T-helper 1 cell treated with Interleukin-12 subunit alpha and Interleukin-12 subunit beta and Interleukin-4 antibody, amounts not matched to agents 30 μg/mL and 1 μg/mL, for 36 hours (primary cell): Measurements from ENCODE around the gene YOD1.

Source experiments
- H3K27ac Mint-ChIP-seq: one replicate; pipeline ENCODE4 v1.8.0; 2021; ENCODE audit warnings: mild to moderate bottlenecking, mixed read lengths
- H3K27me3 Mint-ChIP-seq: one replicate; pipeline ENCODE4 v1.8.0; 2021; ENCODE audit warnings: low read depth, mixed read lengths
- H3K36me3 Mint-ChIP-seq: one replicate; pipeline ENCODE4 v1.8.0; 2021; ENCODE audit warnings: low read depth, mixed read lengths
- H3K4me1 Mint-ChIP-seq: one replicate; pipeline ENCODE4 v1.8.0; 2021; ENCODE audit warnings: low read depth, mixed read lengths
- H3K4me3 Mint-ChIP-seq: one replicate; pipeline ENCODE4 v1.8.0; 2021; ENCODE audit warnings: mild to moderate bottlenecking, moderate library complexity, mixed read lengths
- H3K9me3 Mint-ChIP-seq: one replicate; pipeline ENCODE4 v1.8.0; 2021; ENCODE audit warnings: mixed read lengths

Gene YOD1

GRCh38 chr1:207078578-207079132, 27.6 kb upstream of the YOD1 start:
- peaks cover 2% of the 10 kb centered on the region for H3K4me1 Mint-ChIP-seq
- H3K27ac Mint-ChIP-seq = no peak overlapping the region
- H3K4me3 Mint-ChIP-seq = no peak overlapping the region
- peaks cover 35% of the 10 kb centered on the region for H3K27me3 Mint-ChIP-seq
- no peaks in the 10 kb centered on the region for H3K9me3 Mint-ChIP-seq
- no peaks in the 10 kb centered on the region for H3K36me3 Mint-ChIP-seq

GRCh38 chr1:207077470-207078377, 26.7 kb upstream of the YOD1 start:
- Mint-ChIP-seq H3K27ac (no peak overlapping the region), H3K9me3 (no peaks in the 10 kb centered on the region), H3K4me3 (no peak overlapping the region), H3K27me3 (peaks cover 31% of the 10 kb centered on the region), H3K36me3 (peaks cover 2% of the 10 kb centered on the region), H3K4me1 (no peaks in the 10 kb centered on the region)

GRCh38 chr1:207077012-207077411, 26.0 kb upstream of the YOD1 start:
- H3K27ac Mint-ChIP-seq = no peak overlapping the region
- no peaks in the 10 kb centered on the region for H3K9me3 Mint-ChIP-seq
- H3K36me3 Mint-ChIP-seq = peaks cover 2% of the 10 kb centered on the region
- peaks cover under 1% of the 10 kb centered on the region for H3K4me1 Mint-ChIP-seq
- H3K4me3 Mint-ChIP-seq = no peak overlapping the region
- peaks cover 26% of the 10 kb centered on the region for H3K27me3 Mint-ChIP-seq

- H3K27ac Mint-ChIP-seq = no peak overlapping the region
- peaks cover 22% of the 10 kb centered on the region for H3K27me3 Mint-ChIP-seq
- no peaks in the 10 kb centered on the region for H3K9me3 Mint-ChIP-seq
- peaks cover 2% of the 10 kb centered on the region for H3K36me3 Mint-ChIP-seq
- peaks cover 7% of the 10 kb centered on the region for H3K4me1 Mint-ChIP-seq
- no peak overlapping the region for H3K4me3 Mint-ChIP-seq
These were observed 25.4 kb upstream of the YOD1 start for GRCh38 chr1:207076181-207076955.

- H3K4me1 Mint-ChIP-seq = peaks cover 23% of the 10 kb centered on the region
- peaks cover 4% of the 10 kb centered on the region for H3K36me3 Mint-ChIP-seq
- no peaks in the 10 kb centered on the region for H3K9me3 Mint-ChIP-seq
- H3K27me3 Mint-ChIP-seq = peaks cover 20% of the 10 kb centered on the region
- H3K4me3 Mint-ChIP-seq = no peak overlapping the region
- H3K27ac Mint-ChIP-seq = no peak overlapping the region
These were observed 23.2 kb upstream of the YOD1 start for GRCh38 chr1:207073906-207074820.

GRCh38 chr1:207072233-207072632, 21.2 kb upstream of the YOD1 start:
- Mint-ChIP-seq H3K27ac (no peak overlapping the region), H3K36me3 (peaks cover 11% of the 10 kb centered on the region), H3K9me3 (no peaks in the 10 kb centered on the region), H3K4me3 (no peak overlapping the region), H3K27me3 (peaks cover 13% of the 10 kb centered on the region), H3K4me1 (peaks cover 26% of the 10 kb centered on the region)

- Mint-ChIP-seq H3K4me3 (no peak overlapping the region), H3K4me1 (peaks cover 26% of the 10 kb centered on the region), H3K36me3 (peaks cover 11% of the 10 kb centered on the region)
These were observed 20.4 kb upstream of the YOD1 start for GRCh38 chr1:207071426-207071825.

GRCh38 chr1:207070811-207071210, 19.8 kb upstream of the YOD1 start:
- H3K9me3 Mint-ChIP-seq = no peaks in the 10 kb centered on the region
- H3K4me1 Mint-ChIP-seq = peaks cover 26% of the 10 kb centered on the region
- peaks cover 11% of the 10 kb centered on the region for H3K36me3 Mint-ChIP-seq
- H3K4me3 Mint-ChIP-seq = no peak overlapping the region
- H3K27me3 Mint-ChIP-seq = peaks cover 6% of the 10 kb centered on the region
- peak overlapping the region; percentile 58 for H3K27ac Mint-ChIP-seq

More at GRCh38 chr1:207071426-207071825, 20.4 kb upstream of the YOD1 start:
- Mint-ChIP-seq H3K27ac (no peak overlapping the region), H3K9me3 (no peaks in the 10 kb centered on the region), H3K27me3 (peaks cover 9% of the 10 kb centered on the region)

- Mint-ChIP-seq H3K4me1 (peaks cover 26% of the 10 kb centered on the region), H3K4me3 (no peak overlapping the region), H3K27ac (peak overlapping the region; percentile 16), H3K36me3 (peaks cover 11% of the 10 kb centered on the region), H3K27me3 (peaks cover 6% of the 10 kb centered on the region), H3K9me3 (no peaks in the 10 kb centered on the region)
These were observed 19.0 kb upstream of the YOD1 start for GRCh38 chr1:207069858-207070506.

- Mint-ChIP-seq H3K4me3 (no peak overlapping the region), H3K4me1 (peaks cover 26% of the 10 kb centered on the region), H3K27me3 (no peaks in the 10 kb centered on the region), H3K9me3 (no peaks in the 10 kb centered on the region), H3K36me3 (peaks cover 11% of the 10 kb centered on the region), H3K27ac (no peak overlapping the region)
These were observed 18.1 kb upstream of the YOD1 start for GRCh38 chr1:207069061-207069460.

- no peaks in the 10 kb centered on the region for H3K27me3 Mint-ChIP-seq
These were observed 16.7 kb upstream of the YOD1 start for GRCh38 chr1:207067665-207068064.

GRCh38 chr1:207067185-207067584, 16.2 kb upstream of the YOD1 start:
- Mint-ChIP-seq H3K4me1 (peaks cover 28% of the 10 kb centered on the region), H3K9me3 (no peaks in the 10 kb centered on the region), H3K4me3 (no peak overlapping the region), H3K27ac (no peak overlapping the region), H3K36me3 (peaks cover 15% of the 10 kb centered on the region), H3K27me3 (no peaks in the 10 kb centered on the region)

More at GRCh38 chr1:207067665-207068064, 16.7 kb upstream of the YOD1 start:
- Mint-ChIP-seq H3K27ac (no peak overlapping the region), H3K4me1 (peaks cover 26% of the 10 kb centered on the region), H3K36me3 (peaks cover 10% of the 10 kb centered on the region), H3K9me3 (no peaks in the 10 kb centered on the region), H3K4me3 (no peak overlapping the region)

GRCh38 chr1:207064561-207064960, 13.6 kb upstream of the YOD1 start:
- H3K9me3 Mint-ChIP-seq = no peaks in the 10 kb centered on the region

More at GRCh38 chr1:207064561-207064960, 13.6 kb upstream of the YOD1 start:
- Mint-ChIP-seq H3K4me3 (no peak overlapping the region), H3K27ac (no peak overlapping the region), H3K27me3 (no peaks in the 10 kb centered on the region), H3K36me3 (peaks cover 17% of the 10 kb centered on the region), H3K4me1 (peaks cover 8% of the 10 kb centered on the region)
